ENCODE data around the gene GDI2.
"Not testable (repeated sequence)": the region's sequence is repeated elsewhere in the genome, so short reads cannot be mapped to it uniquely, and the experiment has no call there.

GDI2 gene

GRCh38 chr10:5777758-5778157, 35.5 kb downstream of the GDI2 start:
- not testable (repeated sequence) for DNase-seq

DNA sequence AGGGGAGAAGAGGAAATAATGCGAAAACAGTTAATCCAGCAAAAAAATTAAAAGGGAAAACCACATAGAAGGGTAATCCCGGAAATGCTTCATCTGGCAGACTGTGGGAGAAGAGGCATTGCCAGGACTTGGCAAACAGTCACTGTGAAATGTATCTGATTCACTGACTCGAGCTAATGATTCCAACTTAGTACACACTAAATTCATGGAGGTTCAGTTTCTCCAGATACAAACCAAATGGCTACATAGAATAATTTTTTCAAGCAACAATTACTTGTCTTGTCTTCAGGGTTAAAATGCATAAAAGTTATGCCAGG, 36.4 kb downstream of the GDI2 start:
- DNase-seq, result no peak

DNA sequence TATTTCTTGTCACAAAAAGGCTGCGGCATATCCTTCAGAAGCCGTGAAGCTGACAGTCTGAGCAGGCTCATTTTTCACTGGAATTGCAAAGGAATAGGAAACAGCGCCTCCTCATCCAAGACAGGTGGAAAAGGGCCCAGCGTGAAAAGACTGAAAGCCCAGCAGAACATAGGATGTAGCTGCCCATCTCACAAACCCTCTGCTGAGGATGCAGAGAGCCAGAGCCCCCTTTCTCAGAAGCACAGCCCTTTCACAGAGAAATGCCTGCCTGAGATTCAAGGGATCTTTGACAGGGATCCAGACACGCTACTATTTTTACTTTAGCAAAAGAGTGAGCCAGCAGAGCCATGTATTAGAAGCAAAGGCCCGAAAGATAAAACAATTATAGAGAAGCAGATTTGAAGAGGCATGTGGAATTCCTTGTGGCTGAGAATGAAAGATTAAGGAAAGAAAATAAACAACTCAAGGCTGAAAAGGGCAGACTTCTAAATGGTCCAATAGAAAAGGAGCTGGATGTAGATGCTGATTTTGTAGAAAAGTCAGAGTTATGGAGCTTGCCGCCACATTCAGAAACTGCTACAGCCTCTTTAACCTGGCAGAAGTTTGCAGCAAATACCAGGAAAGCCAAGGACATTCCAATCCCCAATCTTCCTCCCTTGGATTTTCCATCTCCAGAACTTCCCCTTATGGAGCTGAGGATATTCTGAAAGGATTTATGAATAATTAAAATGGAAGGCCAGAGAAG, 36.9 kb downstream of the GDI2 start:
- no peak for DNase-seq

DNA sequence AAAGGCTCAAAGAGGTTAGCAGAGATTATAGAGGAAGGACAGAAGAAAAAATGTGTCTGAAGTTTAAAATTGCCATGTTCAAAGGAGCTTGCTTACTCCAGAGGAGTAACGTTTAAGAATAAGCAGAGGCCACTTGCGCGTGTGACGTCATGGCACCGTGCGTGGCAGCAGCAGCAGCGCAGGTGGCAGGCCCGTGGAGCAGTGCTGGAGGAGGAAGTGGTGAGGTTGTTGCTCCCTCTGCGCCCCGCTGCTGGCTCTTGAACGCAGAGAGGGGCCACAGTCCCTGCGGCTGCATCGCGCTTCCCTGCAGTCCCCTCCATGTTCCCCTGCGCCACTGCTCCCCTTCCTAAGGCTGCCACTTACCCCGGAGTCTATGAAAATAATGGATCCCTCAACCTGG, 37.5 kb downstream of the GDI2 start:
- DNase-seq, result peak; percentile 67

DNA sequence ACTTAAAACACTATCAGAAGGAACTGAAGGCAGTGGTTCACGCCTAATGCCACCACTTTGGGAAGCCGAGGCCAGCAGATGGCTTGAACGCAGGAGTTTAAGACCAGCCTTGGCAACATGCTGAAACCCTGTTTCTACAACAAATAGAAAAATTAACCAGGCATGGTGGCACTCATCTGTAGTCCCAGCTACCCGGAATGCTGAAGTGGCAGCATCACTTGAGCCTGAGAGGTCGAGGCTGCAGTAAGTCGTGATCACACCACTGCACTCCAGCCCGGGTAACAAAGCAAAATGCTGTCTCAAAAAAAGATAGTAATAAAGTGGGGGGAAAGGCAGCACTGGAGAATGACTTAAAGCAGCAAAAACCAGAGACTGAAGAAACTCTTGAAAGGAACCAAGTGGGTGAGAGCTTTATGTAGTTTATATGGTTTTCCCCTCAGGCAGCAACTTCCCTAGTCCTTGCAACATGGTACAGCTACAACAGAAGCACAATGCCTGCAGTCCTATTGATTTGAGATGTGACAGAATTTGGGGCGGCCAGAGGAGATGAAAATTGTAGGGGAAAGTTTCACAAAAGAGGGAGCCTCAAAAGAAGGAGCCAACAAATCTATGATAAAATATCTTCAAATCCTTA, 38.1 kb downstream of the GDI2 start:
- no peak for DNase-seq

DNA sequence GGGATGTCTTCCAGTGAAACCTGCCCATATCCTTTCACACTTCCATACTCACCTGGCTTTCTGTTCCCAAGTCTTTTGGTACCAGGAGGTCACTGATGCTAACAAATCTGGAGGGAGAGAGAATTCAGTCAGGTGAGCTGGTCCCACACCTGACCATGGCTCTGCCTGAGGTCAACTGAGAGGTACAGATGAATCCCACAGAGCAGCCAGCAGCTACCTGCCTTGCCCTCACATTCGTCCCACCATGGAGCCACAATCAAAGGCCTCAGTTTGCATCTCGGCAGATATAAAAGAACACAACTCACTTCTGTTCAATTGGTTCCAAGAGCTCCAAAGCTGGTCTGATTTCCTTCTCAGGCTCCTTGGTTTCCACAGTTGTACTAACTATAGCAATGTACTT, 47.0 kb downstream of the GDI2 start:
- DNase-seq, result no peak

DNA sequence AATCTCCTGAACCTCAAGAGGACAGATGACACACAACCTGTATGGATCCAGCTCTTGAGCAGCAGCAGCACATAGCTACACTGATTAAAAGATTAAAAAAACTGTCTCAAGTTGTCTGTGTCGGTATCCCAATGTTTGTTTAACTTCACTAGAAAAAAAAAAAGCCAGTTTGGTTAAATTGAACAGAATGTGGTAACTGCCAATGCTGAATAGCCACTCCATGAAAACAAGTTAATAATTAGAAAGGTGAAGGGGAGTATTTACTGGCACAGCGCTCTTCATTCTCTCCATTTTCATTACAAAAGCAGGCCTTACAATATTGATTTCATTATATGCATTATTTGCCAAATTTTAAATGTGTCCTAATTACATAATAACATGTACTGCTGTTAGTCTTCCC, 47.6 kb downstream of the GDI2 start:
- DNase-seq, result no peak

GRCh38 chr10:5764422-5765297, 48.6 kb downstream of the GDI2 start:
- no peak for DNase-seq

DNA sequence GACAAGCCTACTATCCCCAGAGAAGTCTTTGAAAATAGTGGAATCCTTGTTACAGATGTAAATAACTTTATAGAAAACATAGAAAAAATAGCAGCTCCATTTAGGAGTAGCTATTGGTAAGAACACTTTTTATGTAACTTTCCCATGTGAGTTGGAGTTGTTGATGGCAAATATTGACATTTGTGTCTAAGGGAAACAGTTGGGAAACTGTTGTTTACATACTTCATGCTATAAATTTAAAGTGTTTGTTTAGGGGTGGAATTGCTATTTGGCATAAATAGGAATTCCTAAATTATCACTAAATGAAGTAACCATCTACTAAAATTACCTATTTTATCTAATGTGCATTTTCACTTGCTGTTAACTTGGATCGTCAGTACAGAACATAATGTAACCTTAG, 50.7 kb downstream of the GDI2 start:
- no peak for DNase-seq

- no peak for DNase-seq
These were observed 52.0 kb downstream of the GDI2 start for GRCh38 chr10:5761220-5761619.

GRCh38 chr10:5760515-5760914, 52.7 kb downstream of the GDI2 start:
- no peak for DNase-seq

DNA sequence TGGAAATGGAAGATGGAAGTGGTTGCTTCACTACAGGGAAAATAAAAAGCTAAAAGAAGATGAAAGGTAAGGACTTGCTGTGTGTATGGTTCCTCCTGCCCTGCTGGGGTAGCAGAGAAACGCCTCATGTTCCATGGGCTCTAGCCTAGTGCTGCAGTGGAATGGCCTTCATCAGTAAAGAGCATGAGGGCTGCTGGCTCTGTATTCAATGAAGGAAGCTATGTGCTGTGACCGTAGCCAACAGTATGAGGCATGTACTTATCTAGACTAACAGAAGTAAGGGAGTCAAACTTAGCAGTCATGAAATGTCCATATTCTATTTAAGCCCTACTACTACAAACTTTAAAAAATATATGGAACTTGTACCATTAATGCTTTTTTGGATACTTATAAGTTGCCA, 54.3 kb downstream of the GDI2 start:
- no peak for DNase-seq

DNA sequence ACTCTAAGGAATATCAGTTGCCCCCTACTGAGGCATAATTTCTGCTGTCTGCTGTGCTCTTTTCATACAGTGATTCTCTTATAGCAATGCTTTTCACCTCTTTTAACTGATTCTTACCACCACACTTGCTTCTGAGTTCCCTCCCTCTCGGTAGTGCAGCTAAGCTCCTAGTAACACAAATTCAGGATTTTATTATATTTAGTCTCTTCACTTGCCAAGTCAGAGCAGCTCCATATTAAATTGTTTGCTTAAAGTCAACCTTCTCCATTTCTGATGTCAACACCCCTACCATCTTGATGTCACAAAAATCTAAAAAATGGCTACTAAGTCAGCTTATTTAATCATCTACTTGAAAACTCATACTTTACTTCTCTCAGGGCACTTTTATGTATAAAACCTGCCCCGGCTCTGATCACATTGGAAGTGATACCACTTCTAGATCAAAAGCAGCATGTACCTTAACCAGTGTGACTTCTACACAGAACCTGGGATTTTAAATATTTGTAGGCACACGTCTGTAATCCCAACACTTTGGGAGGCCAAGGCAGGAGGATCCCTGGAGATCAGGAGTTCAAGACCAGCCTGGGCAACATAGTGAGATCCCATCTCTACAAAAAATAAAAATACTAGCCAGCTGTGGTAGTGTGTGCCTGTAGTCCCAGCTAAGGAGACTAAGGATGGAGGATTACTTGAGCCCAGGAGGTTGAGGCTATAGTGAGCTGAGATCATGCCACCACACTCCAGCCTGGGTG, 55.3 kb downstream of the GDI2 start:
- no peak for DNase-seq

- no peak for DNase-seq
These were observed 60.8 kb downstream of the GDI2 start for GRCh38 chr10:5752301-5752871.

- no peak for DNase-seq
These were observed 61.5 kb downstream of the GDI2 start for GRCh38 chr10:5751601-5752253.

DNA sequence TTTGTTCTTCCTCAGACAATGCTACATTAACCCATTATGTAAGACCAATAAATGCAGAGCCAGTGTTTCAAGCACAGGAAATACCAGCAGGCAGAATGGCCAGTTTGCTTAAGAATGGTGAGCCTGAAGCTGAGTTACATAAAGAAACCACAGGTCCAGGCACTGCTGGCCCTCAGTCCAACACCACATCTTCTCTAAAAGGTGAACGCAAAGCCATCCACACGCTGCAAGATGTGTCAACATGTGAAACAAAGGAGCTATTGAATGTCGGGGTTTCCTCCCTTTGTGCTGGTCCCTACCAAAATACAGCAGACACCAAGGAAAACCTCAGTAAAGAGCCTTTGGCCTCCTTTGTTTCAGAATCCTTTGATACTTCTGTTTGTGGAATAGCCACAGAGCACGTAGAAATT, 64.8 kb downstream of the GDI2 start:
- no peak for DNase-seq

DNA sequence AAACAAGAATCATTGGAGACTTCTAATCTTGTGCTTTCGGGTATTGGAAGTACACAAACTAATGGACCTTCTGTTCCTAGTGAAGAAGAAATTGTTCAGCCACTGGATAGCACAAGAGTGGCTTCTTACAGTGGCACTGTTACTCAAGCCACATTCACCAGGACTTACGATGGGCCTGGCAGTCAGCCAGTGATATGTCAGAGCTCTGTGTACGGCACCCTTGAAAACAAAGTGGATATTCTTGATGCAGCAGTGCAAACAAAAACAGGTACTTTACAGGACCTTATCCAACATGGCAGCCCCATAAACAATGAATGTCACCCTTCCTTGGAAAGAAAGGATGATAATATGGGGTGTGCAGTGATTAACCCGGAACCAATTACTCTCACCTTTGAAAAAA, 67.0 kb downstream of the GDI2 start:
- no peak for DNase-seq

- DNase-seq, result no peak
These were observed 68.4 kb downstream of the GDI2 start for GRCh38 chr10:5744849-5745248.

DNA sequence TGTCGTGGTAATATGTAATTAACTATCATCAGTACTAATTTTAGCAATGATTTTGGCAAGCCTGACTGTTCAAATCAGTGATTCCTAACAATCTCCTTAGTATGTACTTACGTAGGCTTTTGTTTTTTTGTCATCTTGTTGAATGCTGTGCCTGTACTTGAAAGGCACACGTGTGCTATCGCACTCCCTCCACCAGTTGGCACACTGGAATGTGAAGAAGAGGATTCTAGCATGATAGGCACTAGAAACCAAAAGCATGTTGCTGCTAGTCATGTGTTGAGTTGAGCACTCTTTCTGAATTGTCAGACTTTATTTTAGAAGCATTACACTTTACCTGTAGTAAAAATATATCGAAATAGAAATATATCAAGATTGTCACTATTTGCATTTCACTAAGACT, 69.5 kb downstream of the GDI2 start:
- no peak for DNase-seq

- DNase-seq, result no peak
These were observed 71.1 kb downstream of the GDI2 start for GRCh38 chr10:5742116-5742515.

DNA sequence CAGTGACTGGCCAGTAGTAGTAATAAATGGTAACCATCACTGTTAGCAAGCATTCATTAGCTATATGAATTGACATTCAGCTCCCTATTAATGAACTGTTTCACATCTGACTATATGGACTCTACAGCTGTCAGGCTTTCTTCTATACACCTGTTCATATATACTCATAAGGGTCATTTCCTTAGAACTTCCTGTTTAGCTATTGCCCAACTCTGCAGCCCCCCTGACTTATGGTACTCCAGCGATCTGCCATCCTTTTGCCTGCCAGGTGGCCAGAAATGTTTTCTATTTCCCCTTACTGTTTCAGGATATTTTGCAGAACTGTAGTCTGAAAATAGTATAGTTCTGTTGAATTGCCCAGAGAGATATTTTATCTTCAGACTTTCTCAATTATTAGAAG, 72.0 kb downstream of the GDI2 start:
- no peak for DNase-seq

DNA sequence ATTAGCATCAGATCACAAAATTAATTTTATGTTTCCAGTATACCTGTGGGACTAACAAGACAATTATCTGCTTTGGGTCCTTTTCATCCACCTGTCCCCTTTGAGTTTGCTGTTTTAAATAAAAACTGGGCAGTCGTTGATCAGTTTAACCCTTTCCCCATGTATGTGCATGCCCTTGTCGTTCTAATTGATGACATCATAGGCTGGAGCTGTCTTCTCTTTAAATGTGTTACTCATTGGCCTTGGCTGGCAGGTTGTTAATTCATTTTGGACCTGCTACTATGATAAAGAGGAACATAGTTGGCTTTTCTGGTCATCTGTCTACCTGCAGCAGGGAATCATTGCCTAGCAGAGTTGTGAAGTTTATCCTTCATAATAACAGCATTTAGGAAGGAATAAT, 74.8 kb downstream of the GDI2 start:
- no peak for DNase-seq

Data from activated effector memory CD4-positive, alpha-beta T cell treated with Interleukin-2 at 50 U/mL for 16 hours (primary cell).